ENCODE results near the gene RGS17. TPM values are rescaled to one million over a fixed set of nuclear protein-coding genes. Genes with fewer than 3 reads are reported as not detected.
"Not testable (repeated sequence)": the region's sequence is repeated elsewhere in the genome, so short reads cannot be mapped to it uniquely, and the experiment has no call there.

RGS17 gene
- total RNA-seq, 1 donor from 2014 or later, result 0.05 TPM

DNA sequence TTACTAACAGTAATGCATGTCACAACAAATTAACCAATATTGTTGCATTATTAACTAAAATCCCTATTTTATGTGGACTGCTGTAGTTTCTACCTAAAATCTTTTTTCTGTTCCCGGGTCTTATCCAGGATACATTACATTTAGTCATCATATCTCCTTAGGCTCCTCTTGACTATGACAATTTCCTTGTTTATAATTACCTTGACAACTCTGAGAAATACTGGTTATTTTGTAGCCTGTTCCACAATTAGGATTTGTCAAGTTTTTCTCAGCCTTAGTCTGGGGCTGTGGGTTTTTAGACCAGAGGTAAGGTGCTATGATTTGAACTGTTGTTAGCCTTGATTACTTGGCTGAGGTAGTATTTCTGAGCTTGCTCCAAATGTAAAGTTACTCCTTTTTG, 152.0 kb downstream of the RGS17 start:
- DNase-seq, result no peak
- no peak for ATAC-seq (ENCODE audit: poor library complexity)
- intact Hi-C loops (cut with DNase I), result no loop called here

DNA sequence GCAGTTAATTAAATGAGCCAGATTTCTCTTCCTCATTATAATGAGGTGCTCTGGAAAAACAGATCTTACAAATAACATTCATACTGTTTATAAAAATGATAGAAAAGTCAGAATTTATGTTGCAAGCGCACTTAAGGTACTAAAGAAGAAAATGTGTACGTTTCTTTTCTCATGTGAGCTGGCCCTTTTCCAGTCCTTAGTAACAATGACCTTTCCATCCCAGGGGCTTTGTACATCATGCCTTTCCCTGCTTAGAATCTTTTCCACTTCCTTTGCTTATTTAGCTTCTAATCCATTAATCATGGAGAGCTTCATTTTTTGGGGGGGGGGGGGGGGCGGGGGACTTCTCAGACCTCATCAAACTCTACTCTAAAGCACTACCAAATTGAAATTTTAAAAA, 153.0 kb downstream of the RGS17 start:
- DNase-seq (no peak), ATAC-seq (ENCODE audit: poor library complexity) (no peak)
- intact Hi-C loops (cut with DNase I), result no loop called here

DNA sequence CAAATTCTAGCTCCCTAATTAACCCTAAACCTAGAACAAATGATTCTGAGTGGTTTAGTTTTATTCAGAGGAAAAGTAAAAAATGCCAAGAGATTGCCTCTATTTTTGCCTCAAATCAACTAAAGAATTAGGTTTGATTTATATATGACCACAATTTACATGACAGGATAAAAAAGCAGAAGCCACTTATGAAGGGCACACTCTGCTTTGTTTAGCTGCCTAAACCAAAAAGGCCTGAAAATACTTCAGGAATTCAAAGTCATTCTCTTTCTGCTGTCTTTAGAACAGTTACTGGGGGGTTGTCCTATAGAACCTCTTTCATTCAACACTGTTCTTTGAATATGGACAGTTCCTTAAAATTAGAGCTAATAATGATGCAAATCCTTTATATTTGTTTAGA, 153.5 kb downstream of the RGS17 start:
- ATAC-seq (ENCODE audit: poor library complexity) (no peak), DNase-seq (no peak)
- intact Hi-C loops (cut with DNase I), result no loop called here

DNA sequence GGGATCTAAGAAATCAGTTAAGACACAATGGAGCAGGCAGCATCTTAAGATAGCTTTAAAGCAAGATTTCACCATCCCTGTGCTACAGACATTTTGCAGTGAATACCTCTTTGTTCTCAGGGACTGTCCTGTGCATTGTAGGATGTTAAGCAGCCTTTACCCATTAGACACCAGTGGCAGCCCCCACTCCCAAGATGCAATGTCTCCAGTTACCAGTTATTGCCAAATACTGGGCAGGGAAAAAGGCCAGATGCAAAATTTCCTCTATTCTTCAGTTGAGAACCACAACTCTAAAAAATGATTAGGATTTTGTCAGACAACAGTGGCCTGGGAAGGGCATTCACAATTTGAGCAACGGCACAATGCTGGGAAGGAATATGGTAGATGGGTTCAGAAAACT, 154.3 kb downstream of the RGS17 start:
- intact Hi-C loops (cut with DNase I), result no loop called here
- DNase-seq (no peak), ATAC-seq (ENCODE audit: poor library complexity) (no peak)

DNA sequence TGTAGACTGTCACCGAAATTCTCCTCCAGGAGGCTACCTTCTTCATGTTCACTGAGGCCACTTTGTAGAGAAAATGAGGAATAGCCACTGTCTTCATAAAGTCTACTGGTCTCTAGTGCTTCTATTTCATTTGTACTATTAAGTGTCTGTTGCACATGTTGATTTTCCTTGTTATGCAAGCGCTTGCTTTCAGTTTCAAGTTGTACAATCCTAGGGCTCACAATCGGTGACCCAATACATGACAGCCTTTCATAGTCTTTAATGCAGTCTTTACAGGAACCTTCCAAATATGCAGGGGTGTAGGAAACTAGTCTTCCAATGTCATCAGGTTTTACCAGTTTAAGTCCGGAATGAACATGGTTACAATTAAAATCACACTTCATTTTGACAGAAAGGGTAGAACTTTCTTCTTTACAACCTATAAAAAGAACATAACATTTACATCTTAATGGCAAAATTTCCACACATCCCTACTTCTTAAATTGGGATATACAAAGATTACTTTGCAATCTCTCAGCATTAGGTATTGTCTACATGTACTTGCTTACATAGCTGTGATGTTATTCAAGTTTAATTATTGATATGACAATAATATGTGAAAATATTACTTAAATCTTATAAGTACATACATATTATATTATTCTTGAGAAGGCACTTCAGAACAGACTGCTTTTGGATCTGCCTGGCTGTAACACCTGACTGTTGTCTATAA, 155.7 kb downstream of the RGS17 start:
- ATAC-seq (ENCODE audit: poor library complexity), result no peak
- no peak for DNase-seq
- intact Hi-C loops (cut with DNase I), result no loop called here

DNA sequence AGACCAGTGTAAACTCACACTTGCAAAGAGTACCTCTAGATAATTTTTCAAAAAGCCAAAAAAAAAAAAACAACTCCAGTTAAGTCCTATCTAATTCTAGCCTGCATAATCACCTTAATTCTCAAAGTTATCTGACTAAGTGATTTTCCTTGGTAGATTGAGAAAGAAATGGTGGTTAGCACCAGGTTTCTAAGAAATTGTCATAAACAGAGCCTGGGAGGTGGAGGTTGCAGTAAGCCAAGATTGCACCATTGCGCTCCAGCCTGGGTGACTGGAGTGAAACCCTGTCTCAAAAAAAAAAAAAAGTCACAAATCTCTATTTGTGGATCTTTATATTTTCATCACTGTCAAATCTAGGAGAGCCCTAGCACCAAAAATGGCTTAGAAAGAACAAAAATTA, 157.2 kb downstream of the RGS17 start:
- intact Hi-C loops (cut with DNase I), result no loop called here
- no peak for ATAC-seq (ENCODE audit: poor library complexity)
- no peak for DNase-seq

DNA sequence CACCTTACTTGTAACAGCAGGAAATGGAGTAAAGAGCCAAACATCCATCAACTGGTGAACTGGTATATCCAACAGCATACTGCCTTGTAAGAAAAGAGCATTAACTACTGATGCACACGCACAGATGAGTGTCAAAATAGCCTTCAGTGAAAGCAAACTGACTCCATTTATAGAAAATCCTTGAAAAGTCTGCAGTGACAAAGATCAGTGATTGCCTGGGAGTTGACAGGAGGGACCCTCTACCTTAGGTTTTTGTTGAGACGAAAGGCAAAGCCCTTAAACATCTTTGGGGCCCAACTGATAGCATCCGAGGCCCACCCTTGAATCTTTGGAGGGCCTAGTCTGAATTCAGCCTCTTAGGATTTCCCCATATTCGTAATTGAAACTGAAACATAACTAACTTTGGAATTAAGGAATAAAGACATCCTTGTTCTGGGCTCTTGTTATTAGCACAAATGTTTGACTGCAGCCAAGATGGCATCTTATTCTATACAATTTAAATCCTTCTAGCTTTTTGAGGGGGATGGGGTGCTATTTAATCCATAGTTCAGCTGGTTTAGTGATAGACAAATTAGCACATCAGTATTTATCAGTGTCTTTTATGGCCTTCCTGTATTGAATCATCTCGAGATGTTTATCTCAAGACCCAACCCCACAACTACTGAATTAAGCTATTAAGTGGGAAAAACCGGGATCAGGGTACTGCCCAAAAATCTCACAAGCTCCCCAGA, 161.2 kb downstream of the RGS17 start:
- intact Hi-C loops (cut with DNase I), result no loop called here
- DNase-seq, result no peak
- ATAC-seq (ENCODE audit: poor library complexity), result no peak

DNA sequence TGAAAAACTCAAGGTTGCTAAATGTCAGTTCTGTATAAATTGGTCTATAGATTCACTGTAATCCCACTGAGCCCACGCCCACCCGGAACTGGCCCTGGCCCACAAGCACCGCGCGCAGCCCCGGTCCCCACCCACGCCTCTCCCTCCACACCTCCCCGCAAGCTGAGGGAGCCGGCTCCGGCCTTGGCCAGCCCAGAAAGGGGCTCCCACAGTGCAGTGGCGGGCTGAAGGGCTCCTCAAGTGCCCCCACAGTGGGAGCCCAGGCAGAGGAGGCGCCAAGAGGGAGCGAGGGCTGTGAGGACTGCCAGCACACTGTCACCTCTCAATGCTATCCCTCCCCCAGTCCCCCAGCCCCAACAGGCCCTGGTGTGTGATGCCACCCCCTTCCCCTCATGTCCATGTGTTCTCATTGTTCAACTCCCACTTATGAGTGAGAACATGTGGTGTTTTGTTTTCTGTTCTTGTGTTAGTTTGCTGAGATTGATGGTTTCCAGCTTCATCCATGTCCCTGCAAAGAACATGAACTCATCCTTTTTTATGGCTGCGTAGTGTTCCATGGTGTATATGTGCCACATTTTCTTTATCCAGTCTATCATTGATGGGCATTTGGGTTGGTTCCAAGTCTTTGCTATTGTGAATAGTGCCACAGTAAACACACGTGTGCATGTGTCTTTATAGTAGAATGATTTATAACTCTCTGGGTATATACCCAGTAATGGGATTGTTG, 164.8 kb downstream of the RGS17 start:
- ATAC-seq (ENCODE audit: poor library complexity); DNase-seq; intact Hi-C loops (cut with DNase I): not testable (repeated sequence)

DNA sequence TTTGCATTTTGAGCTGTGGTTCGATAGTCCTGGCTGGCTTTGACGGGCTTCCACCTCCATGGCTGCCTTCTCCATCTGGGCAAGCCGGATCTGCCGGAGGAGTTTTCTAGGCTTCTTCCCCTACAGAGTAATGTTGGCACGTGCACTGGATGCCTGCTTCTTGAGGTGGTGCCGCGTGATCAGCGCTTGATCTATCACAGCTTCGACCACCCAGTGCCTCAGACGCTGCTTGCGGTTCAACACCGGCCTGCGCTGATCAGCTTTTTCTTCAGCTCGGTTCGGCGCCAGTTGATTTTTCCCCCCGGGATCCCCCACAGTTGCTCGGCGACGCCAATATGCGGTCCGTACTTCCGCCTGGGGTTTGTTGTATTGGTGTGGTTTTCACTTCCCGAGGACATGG, 171.7 kb downstream of the RGS17 start:
- intact Hi-C loops (cut with DNase I), result loop anchor here (10.0 kb wide), 1 partner anchor 405 kb away; no protein-coding TSS in a partner anchor
- ATAC-seq (ENCODE audit: poor library complexity), result no peak
- DNase-seq, result no peak

DNA sequence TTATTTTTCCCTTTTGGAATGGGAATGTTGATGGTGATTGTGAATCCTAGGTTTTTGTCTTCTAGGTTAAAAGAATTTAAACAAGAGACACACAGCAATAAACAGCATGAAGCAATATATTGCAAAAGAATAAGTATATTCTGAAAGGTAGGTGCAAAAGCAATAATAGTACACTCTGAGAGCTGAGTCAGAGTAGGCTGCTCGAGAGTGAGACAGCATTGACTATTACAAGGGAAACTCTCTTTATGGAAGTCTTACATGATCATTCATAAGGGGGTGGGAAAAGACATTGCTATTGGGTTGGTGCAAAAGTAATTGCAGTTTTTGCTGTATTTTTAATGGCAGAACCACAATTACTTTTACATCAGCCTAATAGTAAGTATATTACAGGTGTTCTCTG, 173.3 kb downstream of the RGS17 start:
- ATAC-seq (ENCODE audit: poor library complexity), result no peak
- intact Hi-C loops (cut with DNase I), result loop anchor here (10.0 kb wide), 1 partner anchor 403 kb away; no protein-coding TSS in a partner anchor
- DNase-seq, result no peak

Other genes starting within 250 kb of the RGS17 start
- 1.9 TPM for gene FBXO5, start 148.2 kb downstream of the RGS17 start, total RNA-seq
- 28.2 TPM for gene MTRF1L, start 128.6 kb downstream of the RGS17 start, total RNA-seq

Measured in Right ventricle myocardium superior (tissue), 1 donor.